ENCODE measurements around the gene PTPRG. TPM values are rescaled to one million over a fixed set of nuclear protein-coding genes. Genes with fewer than 3 reads are reported as not detected.

PTPRG gene
- total RNA-seq, 1 donor from 2014 or later, result 124 TPM

GRCh38 chr3:61855211-61855610 is 293.8 kb downstream of the PTPRG start:
- no peak for DNase-seq (ENCODE audit: low spot score)

GRCh38 chr3:61857297-61857696 is 295.9 kb downstream of the PTPRG start:
- no peak for DNase-seq (ENCODE audit: low spot score)

- no peak for DNase-seq (ENCODE audit: low spot score)
Measured at GRCh38 chr3:61858054-61858453, 296.7 kb downstream of the PTPRG start.

- no peak for DNase-seq (ENCODE audit: low spot score)
Measured at GRCh38 chr3:61861410-61861809, 300.0 kb downstream of the PTPRG start.

- DNase-seq (ENCODE audit: low spot score), result no peak
Measured at GRCh38 chr3:61862614-61863289, 301.4 kb downstream of the PTPRG start.

- no peak for DNase-seq (ENCODE audit: low spot score)
Measured at GRCh38 chr3:61863579-61863978, 302.2 kb downstream of the PTPRG start.

- DNase-seq (ENCODE audit: low spot score), result no peak
Measured at GRCh38 chr3:61864886-61865285, 303.5 kb downstream of the PTPRG start.

GRCh38 chr3:61865466-61866152 is 304.2 kb downstream of the PTPRG start:
- no peak for DNase-seq (ENCODE audit: low spot score)

- DNase-seq (ENCODE audit: low spot score), result no peak
Measured at GRCh38 chr3:61866153-61866542, 304.8 kb downstream of the PTPRG start.

GRCh38 chr3:61866961-61867461 is 305.6 kb downstream of the PTPRG start:
- no peak for DNase-seq (ENCODE audit: low spot score)

- no peak for DNase-seq (ENCODE audit: low spot score)
Measured at GRCh38 chr3:61868499-61868898, 307.1 kb downstream of the PTPRG start.

- no peak for DNase-seq (ENCODE audit: low spot score)
Measured at GRCh38 chr3:61869371-61869770, 308.0 kb downstream of the PTPRG start.

- no peak for DNase-seq (ENCODE audit: low spot score)
Measured at GRCh38 chr3:61871644-61872043, 310.3 kb downstream of the PTPRG start.

GRCh38 chr3:61872077-61872706 is 310.8 kb downstream of the PTPRG start:
- DNase-seq (ENCODE audit: low spot score), result no peak

GRCh38 chr3:61875046-61875844 is 313.9 kb downstream of the PTPRG start:
- no peak for DNase-seq (ENCODE audit: low spot score)

- no peak for DNase-seq (ENCODE audit: low spot score)
Measured at GRCh38 chr3:61875976-61876671, 314.8 kb downstream of the PTPRG start.

GRCh38 chr3:61876797-61877196 is 315.4 kb downstream of the PTPRG start:
- no peak for DNase-seq (ENCODE audit: low spot score)

- no peak for DNase-seq (ENCODE audit: low spot score)
Measured at GRCh38 chr3:61877359-61878138, 316.2 kb downstream of the PTPRG start.

GRCh38 chr3:61882253-61882652 is 320.9 kb downstream of the PTPRG start:
- DNase-seq (ENCODE audit: low spot score), result no peak

- no peak for DNase-seq (ENCODE audit: low spot score)
Measured at GRCh38 chr3:61884794-61885193, 323.4 kb downstream of the PTPRG start.
